HG02970 (cell line): ENCODE results near the gene GOLT1A.

Source experiments
- ATAC-seq: cut with Tn5 transposase; IDR thresholded peaks from one replicate; pipeline ENCODE4 v1.9.1; 2021; ENCODE audit warnings: mild to moderate bottlenecking, moderate library complexity, moderate number of reproducible peaks; ENCODE audit not compliant: unreplicated experiment, low FRiP score

Gene GOLT1A

DNA sequence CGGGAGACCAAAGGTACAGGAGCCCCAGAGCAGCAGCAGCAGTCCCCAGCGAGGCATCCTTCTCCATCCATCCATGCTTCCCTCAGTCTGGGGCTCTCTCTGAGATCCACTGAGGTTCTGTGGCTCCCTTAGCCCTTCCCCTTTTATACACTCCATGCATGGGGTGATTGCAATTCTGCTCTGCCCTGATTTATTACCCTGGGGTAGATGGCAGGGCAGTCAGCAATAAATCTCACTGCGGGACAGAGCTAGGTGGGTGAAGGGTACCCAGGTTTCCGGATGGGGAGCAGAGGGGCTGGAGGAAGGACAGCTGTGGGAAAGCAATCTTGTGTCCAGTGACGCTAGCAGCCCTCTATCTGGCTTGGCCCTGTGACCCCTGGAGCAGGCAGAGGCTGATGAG lies 47.6 kb downstream of the GOLT1A start, which contains the start of gene REN:
REN (minus strand) TSS at position 119 of the 400 bp plus-strand sequence; CDS start at position 75, 44 bp downstream.
- ATAC-seq, result no peak

- no peak for ATAC-seq
Observed at GRCh38 chr1:204162494-204163074, 51.2 kb downstream of the GOLT1A start.

DNA sequence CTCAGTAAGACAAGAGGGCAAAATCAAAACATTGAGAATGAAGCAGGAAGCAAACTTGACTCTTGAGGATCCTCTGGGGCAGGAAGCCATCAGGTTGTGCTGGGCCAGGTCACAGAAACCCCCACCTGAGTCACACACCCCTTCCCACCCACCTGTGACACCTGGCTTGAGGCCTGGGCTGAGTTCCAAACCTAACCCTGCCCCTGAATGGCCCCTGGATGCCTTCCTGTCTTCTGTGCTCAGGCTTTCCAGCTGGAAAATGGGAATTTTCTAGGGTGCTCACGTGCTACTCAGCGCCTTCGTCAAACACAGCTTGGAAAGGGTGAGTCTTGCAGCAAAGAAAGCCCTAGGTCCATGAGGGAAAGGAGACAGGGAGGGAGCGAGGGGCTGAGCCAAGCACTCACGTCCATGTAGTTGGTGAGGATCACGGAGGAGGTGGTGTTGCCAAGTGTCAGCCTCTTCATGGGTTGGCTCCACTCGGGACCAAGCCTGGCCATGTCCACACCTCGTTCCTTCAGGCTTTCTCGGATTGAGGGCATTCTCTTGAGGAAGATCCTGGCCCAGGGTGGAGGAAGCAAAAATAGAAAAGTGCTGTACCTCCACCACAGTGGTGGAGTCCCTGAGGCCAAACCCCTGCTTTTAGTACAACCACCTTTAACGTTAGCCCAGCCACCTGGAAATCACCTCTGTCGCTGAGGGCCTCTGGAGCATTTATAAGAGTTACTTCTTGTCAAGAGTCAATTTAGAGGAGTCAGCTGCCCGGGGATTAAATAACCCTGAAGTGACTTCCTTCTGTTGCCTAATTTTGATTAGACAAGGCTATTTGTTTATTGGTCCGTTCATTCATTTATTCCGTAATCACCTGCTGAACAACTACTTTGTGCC lies 51.9 kb downstream of the GOLT1A start:
- no peak for ATAC-seq

- no peak for ATAC-seq
Observed at GRCh38 chr1:204157962-204158361, 55.8 kb downstream of the GOLT1A start.

DNA sequence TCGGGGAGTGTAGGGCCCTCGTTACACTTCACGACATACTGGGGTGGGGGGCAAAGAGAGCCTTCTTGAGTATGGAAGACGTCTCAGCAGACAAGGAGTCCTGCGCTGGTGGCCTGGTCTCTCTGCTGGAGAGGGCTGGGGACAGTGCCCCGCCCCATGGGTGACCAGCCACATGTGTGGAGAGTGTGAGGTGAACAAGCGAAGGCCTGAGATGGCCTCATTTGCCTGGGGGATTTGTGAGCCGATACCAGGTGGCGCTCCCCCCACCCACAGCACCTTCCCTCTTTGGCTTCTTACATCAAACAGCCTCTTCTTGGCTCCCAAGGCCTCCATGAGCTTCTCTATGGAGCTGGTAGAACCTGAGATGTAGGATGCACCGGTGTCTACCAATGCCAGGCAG lies 57.9 kb downstream of the GOLT1A start:
- ATAC-seq, result no peak

DNA sequence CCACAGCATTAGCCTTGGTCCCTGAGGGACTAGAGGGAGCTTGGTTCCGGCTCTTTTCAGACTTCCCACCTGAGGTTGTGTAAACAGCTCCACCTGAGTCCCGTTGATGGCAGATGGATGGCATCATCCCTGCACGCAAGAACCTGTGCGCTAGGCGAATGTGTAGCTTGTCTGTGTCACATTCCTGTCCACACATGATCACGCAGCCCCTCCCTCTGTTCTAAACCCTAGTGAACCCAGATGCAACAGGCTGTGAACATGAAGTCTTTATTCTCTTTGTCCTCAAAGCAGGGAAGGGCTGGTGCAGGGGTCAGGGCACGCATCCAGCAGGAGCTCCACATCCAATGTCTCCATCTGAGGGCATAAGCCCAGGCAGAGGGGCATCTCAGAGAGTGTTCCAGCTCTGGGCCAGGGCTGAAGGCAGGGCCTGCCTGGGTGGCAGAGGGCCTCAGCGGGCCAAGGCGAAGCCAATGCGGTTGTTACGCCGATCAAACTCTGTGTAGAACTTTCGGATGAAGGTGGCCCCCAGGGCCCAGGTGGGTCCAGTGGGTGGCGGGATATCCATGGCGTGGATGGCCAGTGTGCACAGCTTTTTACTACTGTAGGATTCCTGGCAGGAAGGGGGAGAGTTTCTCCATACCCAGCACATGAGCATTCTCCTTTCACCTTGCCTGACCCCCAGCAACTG lies 59.1 kb downstream of the GOLT1A start:
- ATAC-seq, result no peak

DNA sequence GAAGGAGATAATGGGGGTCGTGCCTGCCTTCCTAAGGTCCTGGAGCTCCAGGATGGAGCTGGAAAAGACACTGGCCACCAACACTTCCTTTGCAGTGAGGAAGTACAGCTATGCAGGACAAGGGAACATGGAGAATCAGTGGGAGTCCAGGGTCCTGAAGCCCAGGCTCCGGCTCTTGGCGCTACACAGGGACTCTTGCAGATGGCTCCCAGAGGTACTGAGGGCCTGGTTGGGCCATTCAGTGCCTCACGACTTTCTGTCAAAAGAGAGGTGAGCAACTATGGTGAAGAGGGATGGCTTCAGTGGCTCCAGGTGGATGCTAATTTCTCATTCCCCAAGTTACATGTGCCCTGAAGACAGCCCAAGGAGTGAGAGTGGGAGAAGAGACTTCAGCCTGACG lies 60.1 kb downstream of the GOLT1A start:
- ATAC-seq, result no peak

GRCh38 chr1:204152310-204153044 lies 61.3 kb downstream of the GOLT1A start:
- ATAC-seq, result no peak

DNA sequence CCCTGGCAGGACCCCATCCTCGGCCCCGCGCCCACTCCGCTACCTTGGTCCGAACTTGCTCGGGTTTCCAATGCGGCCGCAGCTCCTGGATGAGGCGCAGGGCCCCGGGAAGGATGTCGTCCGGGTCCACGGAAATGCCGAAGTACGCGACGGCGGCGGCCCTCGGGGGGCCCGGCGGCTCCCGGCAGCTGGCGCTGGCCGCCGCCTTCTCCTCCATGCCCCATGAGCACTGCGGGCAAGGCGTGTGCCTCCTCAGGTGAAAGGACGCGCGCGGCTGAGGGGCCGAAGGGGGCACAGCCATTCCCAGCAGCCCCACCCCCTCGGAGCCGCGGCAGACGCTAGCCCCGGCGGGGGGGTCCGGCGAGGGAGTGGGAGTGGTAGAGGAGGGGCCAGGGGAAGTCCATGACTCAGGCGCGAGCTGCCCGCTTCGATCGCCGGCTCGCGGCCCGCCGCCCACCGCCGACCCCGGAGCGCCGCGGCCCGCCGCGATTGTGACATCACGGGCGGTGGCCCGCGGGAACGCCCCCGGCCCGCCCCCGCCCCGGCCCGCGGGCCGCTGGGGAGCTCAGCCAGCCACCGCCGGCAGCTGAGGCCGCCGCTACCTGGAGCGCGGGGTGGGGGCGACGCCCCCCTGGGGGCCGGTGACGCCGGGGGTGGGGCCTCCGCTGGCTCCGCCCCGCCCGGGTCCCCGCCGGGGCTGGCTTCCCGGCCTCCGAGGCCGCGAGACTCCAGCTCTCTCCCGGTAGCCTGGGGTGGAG lies 62.1 kb downstream of the GOLT1A start, which contains the start of gene ETNK2:
ETNK2 (minus strand) TSS at position 493 of the 758 bp plus-strand sequence; CDS start at position 301, 192 bp downstream.
- ATAC-seq, result no peak

- ATAC-seq, result no peak
Observed at GRCh38 chr1:204150702-204151551, 62.9 kb downstream of the GOLT1A start.

DNA sequence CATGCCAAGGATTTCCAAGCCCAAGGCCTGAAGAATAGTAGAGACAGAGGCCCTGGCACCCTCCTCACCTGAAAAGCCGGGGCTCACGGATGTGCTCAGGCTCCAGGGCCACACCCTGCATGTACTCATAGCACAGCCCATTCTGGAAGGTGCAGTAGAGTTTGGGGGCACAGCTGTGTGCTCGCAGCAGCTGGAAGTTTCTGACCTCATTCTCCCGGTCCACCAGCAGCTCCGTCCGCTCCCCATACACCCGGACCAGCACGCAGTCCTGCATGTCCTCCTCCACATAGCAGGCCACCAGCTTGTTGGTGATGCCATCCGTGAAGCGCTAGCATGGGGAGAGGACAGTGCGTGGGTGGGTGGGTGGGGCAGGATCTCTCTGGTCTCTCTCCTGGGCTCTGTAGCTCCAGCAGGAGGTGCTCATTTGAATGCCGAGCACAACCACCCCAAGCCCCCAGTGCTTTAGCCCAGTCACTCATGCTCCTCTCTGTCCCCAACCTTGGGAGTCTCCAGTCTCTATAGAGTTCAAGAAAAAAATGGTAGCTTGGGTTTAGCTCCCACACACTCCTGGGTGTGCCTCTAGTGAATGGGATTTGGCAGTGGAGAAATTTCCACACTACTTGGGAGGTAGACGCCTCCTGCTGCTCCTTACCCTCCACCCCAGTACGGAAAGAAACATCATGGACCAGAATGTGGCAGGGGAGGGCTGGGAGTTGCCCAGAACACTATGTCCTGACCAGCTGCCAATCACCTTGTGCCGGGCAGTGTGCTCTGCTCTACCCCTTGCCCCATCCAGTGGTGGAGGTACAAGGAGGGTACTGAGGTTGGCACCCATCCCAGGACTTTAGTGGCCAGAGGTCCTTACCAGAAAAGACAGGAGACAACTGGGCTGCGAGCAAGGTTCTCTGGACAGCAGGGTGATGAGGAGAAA lies 63.9 kb downstream of the GOLT1A start:
- ATAC-seq, result no peak

DNA sequence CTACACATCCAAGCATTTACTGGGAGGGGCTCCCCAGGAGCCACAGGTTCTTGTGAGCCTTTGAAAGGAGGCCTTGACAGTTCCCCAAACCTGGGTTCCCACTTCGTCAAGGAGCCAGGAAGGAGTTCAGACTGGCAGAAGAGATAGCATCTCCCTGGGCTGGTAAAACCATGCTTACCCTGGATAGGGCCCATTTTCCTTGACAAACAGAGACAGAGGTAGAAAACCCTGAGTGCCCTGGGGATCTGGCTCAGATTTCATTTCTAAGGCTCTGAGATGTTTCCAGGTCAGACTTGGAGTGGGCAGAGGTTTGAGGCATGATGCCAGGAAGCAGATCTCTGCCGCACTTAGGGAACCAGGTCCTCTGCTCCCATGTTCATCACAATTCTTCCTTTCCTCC lies 64.7 kb downstream of the GOLT1A start:
- no peak for ATAC-seq
